Immature natural killer cell (primary cell): ENCODE data around the gene GFOD2. TPM values are rescaled to one million over a fixed set of nuclear protein-coding genes. Genes with fewer than 3 reads are reported as not detected.

Experiments
- DNase-seq, 3 donors: peaks; one replicate each; pipeline ENCODE4 v3.0.0; 2022; ENCODE audit warnings: mixed read lengths in 1 of 3
- H3K27ac Mint-ChIP-seq, 6 donors: one replicate each; pipeline ENCODE4 v1.8.0; 2020; ENCODE audit warnings: mixed read lengths in 6 of 6, mild to moderate bottlenecking in 5 of 6, inconsistent platforms in 4 of 6, moderate library complexity in 3 of 6
- H3K27me3 Mint-ChIP-seq, 3 donors: one replicate each; pipeline ENCODE4 v1.8.0; 2020 to 2021; ENCODE audit warnings: low read depth in 3 of 3, mild to moderate bottlenecking in 3 of 3, mixed read lengths in 3 of 3, moderate library complexity in 3 of 3, inconsistent platforms in 1 of 3
- H3K36me3 Mint-ChIP-seq, 3 donors: one replicate each; pipeline ENCODE4 v1.8.0; 2020; ENCODE audit warnings: mixed read lengths in 3 of 3, inconsistent platforms in 2 of 3, mild to moderate bottlenecking in 2 of 3
- H3K4me1 Mint-ChIP-seq, 2 donors: one replicate each; pipeline ENCODE4 v1.8.0; 2020; ENCODE audit warnings: inconsistent platforms in 2 of 2, mild to moderate bottlenecking in 2 of 2, mixed read lengths in 2 of 2, moderate library complexity in 1 of 2
- H3K4me3 Mint-ChIP-seq, 5 donors: one replicate each; pipeline ENCODE4 v1.8.0; 2020; ENCODE audit warnings: mild to moderate bottlenecking in 5 of 5, mixed read lengths in 5 of 5, inconsistent platforms in 3 of 5, moderate library complexity in 3 of 5
- H3K9me3 Mint-ChIP-seq, 6 donors: one replicate each; pipeline ENCODE4 v1.8.0; 2020; ENCODE audit warnings: mild to moderate bottlenecking in 6 of 6, mixed read lengths in 6 of 6, inconsistent platforms in 4 of 6, moderate library complexity in 3 of 6
- polyA plus RNA-seq, 3 donors: library from polyadenylated mRNA; unstranded; fragments of 300-500 nt; fragmentation: Illumina TruSeq; gene quantifications; one replicate each; pipeline ENCODE4 v1.2.3, GENCODE V29; 2021

The GFOD2 gene
- polyA plus RNA-seq, 3 donors from 2014 or later, result 6.2 to 9.7 (median 7.4) TPM

DNA sequence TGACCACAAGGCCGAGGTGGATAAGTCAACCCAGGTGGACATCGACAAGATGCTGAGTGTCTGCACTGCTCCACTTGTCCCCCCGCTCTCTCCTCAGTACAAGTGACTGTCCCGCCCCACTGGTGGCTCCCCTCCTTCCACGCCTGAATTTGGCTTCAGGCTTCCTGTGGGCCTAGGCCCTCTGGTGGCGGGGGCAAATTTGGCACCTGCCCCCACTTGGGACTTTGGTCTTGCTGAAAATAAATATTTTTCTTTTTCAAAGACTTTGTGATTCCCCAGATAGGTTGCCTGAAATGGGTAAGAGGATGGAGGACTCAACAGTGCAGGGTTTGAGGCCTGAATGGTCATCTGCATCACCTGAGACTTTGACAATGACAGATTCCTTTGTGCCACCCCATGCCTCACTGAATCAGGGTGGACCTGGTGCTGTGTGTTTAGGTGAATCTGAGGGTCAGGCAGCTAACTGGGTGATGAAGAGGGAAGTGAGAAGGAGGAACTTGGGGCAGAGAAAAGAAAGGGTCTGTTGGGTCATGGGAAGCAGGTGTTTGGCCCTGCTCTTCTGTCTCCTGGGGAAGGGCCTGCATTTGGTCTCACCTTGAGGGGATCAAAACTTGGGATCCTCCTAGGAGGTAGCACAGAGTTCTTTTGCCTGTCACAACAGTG, 50.5 kb downstream of the GFOD2 start:
- peak overlapping the region in 2 of 6 donors; percentile 65 to 72 for H3K27ac Mint-ChIP-seq
- DNase-seq, result no peak
- H3K27me3 Mint-ChIP-seq, result peaks cover 0 to 2% (median 0%) of the 10 kb centered on the region in 3 donors
- H3K9me3 Mint-ChIP-seq, result no peaks in the 10 kb centered on the region
- peaks cover 0 to 3% (median 0%) of the 10 kb centered on the region in 3 donors for H3K36me3 Mint-ChIP-seq
- H3K4me3 Mint-ChIP-seq, result peak overlapping the region in 2 of 5 donors; percentile 0 to 55
- H3K4me1 Mint-ChIP-seq, result peaks cover 10 to 11% of the 10 kb centered on the region in 2 donors

DNA sequence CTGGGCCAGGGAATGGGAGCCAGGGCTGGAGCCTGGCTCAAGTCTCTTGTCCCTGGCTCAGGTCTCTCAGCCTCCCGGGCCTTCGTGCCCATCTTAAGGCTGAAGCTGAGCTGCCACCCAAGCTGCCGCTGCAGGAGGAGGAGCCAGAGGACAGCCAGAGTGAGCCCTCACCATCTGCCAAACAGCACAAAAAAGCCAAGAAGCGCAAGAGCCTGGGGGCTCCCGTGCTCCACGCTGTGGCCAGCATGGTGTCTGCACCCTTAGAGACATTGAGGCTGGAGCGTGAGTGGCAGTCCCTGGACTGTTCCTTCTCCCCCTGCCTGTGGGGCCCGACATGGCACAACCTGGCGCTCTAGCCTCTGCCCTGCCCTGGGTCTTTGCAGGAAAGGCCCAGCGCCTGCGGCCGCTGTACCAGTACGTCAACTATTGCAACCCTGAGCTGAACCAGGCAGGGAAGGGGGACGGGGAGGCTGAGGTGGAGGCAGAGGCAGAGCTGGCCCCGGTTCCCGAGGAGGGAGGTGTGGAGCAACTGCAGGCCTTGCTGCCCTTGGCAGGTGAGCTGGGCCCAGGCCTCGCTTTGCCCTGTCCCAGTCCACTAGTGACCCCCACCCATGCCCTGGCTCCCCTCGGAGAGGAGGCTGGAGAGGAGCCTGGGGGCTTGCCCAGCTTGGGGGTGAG, 51.2 kb downstream of the GFOD2 start:
- DNase-seq, result peak; percentile 78 to 79 (median 79)
- Mint-ChIP-seq H3K4me1 (peaks cover 10 to 11% of the 10 kb centered on the region in 2 donors), H3K27ac (peak overlapping the region in 3 of 6 donors; percentile 60 to 76 (median 64))

DNA sequence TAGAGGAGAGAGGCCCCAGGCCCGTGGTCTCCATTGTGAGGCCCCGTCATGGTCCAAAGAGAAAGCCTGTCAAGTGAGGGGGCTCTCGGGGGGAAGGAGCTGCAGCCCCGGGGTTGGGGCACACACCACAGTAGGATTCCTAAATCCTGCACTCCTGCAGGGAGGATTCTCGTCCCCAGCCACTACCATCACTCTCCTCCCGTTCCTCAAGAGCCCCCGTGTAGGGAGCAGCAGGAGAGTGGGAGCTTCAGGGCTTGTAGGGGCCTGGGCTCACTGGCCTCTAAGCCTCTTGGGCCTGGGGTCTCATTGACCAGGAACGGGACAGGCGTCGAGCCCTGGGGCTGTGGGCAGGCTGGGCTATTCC, 51.7 kb downstream of the GFOD2 start:
- H3K4me1 Mint-ChIP-seq, result peaks cover 10 to 11% of the 10 kb centered on the region in 2 donors
- DNase-seq, result no peak
- peaks cover 0 to 2% (median 0%) of the 10 kb centered on the region in 3 donors for H3K27me3 Mint-ChIP-seq
- peak overlapping the region; percentile 76 to 87 (median 78) for H3K4me3 Mint-ChIP-seq
- H3K9me3 Mint-ChIP-seq, result no peaks in the 10 kb centered on the region
- peaks cover 0 to 3% (median 0%) of the 10 kb centered on the region in 3 donors for H3K36me3 Mint-ChIP-seq
- H3K27ac Mint-ChIP-seq, result peak overlapping the region in 2 of 6 donors; percentile 53 to 76

More for the DNA sequence above, 51.2 kb downstream of the GFOD2 start:
- Mint-ChIP-seq H3K9me3 (no peaks in the 10 kb centered on the region), H3K4me3 (peak overlapping the region; percentile 2 to 87 (median 51)), H3K27me3 (peaks cover 0 to 2% (median 0%) of the 10 kb centered on the region in 3 donors), H3K36me3 (peaks cover 0 to 3% (median 0%) of the 10 kb centered on the region in 3 donors)

DNA sequence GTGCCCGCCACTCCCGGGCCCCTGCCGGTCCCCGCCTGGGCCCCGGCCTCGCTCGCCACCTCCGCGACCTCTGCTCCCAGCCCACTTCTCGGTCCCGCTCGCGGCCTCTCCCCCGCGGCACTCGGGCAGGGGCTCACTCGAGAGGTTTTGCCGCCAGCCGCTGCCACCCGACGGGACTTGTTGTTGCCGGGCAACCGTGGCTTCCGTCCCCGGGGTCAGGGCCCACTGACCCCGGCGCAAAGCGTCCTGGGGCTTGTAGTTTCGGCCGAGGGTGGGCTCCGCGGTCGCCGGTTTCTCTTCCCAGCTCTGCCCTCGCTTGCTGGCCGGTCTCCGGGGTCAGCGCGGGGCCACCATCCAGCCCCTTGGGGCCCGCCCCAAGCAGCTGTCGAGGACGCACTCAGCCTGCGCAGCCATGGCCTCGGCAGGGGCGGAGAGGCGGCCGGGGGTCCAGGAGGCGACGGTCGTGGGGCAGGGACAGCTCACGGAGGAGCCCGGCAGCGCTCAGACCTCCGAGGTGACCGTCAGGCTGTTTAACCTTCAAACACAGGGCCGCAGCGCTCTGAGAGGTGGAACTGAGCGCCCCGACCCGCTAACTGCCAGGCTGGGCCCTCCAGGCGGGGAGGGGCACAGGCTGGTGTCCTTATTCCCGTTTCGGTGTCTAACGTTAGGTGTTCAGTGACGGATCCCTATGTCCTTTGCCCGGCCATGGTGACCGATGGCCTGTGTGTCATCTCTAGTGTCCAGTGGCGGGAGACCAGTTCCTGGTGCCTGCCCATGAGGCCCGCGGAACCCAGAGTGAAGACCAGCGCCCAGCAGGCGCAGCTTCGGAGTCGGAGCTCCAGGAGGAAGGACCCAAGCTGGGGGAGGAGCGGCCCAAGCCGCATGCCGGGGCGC, 52.3 kb downstream of the GFOD2 start, which contains the start of the genes C16orf86 and ENKD1:
Gene C16orf86 (plus strand): TSS at position 256 of the 894 bp plus-strand sequence. CDS start 157 bp downstream, at position 413.
Gene ENKD1 (minus strand): TSS at position 192 of the 894 bp plus-strand sequence. CDS start 308 bp downstream, outside the sequence.
- Mint-ChIP-seq H3K36me3 (peaks cover 0 to 3% (median 0%) of the 10 kb centered on the region in 3 donors), H3K27me3 (peaks cover 0 to 2% (median 0%) of the 10 kb centered on the region in 3 donors), H3K27ac (peak within 1 kb of the TSS in 5 of 6 donors; percentile 49 to 81 (median 61)), H3K4me1 (peaks cover 10 to 11% of the 10 kb centered on the region in 2 donors), H3K4me3 (peak within 1 kb of the TSS; percentile 76 to 87 (median 78)), H3K9me3 (no peaks in the 10 kb centered on the region)
- peak; percentile 78 to 82 (median 80) for DNase-seq

DNA sequence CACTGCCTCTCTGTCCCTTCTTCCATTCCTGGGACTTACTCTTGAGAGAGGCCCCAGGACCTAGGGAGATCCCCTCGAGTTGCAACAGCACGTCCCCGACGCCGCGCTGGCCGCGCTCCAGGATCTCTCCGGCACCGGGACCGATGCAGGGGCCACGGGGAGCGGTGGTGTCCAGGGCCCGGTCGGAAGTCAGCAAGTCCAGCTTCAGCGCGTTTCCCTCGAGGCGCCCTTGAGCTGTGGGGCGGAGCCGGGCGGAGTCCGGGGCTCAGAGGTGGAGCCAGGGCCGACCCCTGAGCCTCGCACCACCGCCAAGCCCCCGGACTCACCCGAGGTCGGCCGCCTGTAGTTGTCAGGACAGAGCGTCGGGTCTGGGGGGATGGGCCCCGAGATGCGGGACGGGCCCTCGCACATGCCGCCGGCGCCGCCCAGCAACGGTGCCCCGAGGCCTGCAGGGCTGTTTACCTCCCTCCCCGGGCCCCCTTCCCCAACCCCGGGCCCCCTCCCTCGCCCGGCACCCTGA, 53.0 kb downstream of the GFOD2 start:
- Mint-ChIP-seq H3K27me3 (peaks cover under 1 to 4% (median 2%) of the 10 kb centered on the region in 3 donors), H3K36me3 (peaks cover 0 to 3% (median 0%) of the 10 kb centered on the region in 3 donors), H3K9me3 (no peaks in the 10 kb centered on the region), H3K4me1 (peaks cover 10 to 15% of the 10 kb centered on the region in 2 donors), H3K27ac (peak overlapping the region in 1 of 6 donors; percentile 61), H3K4me3 (peak overlapping the region; percentile 44 to 68 (median 63))
- no peak for DNase-seq

DNA sequence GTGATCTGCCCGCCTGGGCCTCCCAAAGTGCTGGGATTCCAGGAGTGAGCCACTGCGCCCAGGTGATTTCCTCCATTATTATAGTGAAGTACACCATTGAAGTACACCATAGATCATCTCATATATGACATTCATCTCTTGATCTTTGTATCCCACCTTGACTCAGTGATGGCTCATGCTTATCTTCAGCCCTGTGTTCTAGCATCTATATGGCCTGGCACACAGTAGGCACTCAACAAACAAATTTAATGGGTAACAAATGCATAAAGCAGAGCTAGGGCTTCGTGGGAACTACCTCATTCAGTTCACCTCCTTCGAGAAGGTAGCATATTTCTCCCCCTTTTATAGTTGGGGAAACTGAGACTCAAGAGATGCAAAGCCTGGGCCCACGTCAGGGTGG, 53.5 kb downstream of the GFOD2 start:
- Mint-ChIP-seq H3K9me3 (no peaks in the 10 kb centered on the region), H3K4me1 (peaks cover 10 to 16% of the 10 kb centered on the region in 2 donors), H3K36me3 (peaks cover 0 to 3% (median 0%) of the 10 kb centered on the region in 3 donors), H3K4me3 (peak overlapping the region; percentile 44 to 68 (median 63)), H3K27ac (peak overlapping the region in 4 of 6 donors; percentile 21 to 71 (median 46)), H3K27me3 (peaks cover 3 to 6% (median 3%) of the 10 kb centered on the region in 3 donors)
- no peak for DNase-seq

DNA sequence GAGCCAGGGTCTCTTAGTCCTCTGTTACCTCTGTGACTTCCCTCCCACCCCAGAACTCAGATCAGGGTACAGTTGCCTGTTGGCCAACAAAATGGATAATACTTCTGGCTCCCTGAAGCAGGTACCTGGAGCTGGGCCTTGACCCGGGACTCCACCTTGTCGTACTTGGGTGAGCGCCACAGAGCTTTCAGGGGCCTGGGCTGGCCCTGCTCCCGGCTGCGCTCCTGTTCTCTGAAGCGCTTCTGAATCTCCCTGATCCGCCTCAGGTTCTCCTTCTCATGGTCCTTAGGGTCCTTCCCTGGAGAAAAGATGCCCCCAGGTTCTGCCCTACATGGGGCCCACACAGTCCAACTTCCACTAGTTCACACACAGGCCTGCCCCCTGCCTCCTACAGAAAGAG, 54.2 kb downstream of the GFOD2 start:
- H3K9me3 Mint-ChIP-seq, result no peaks in the 10 kb centered on the region
- H3K27me3 Mint-ChIP-seq, result peaks cover 6 to 11% (median 7%) of the 10 kb centered on the region in 3 donors
- H3K27ac Mint-ChIP-seq, result peak overlapping the region in 5 of 6 donors; percentile 37 to 79 (median 61)
- no peak for DNase-seq
- H3K36me3 Mint-ChIP-seq, result peaks cover 0 to 3% (median 0%) of the 10 kb centered on the region in 3 donors
- H3K4me3 Mint-ChIP-seq, result peak overlapping the region in 3 of 5 donors; percentile 37 to 56 (median 51)
- peaks cover 10 to 16% of the 10 kb centered on the region in 2 donors for H3K4me1 Mint-ChIP-seq

DNA sequence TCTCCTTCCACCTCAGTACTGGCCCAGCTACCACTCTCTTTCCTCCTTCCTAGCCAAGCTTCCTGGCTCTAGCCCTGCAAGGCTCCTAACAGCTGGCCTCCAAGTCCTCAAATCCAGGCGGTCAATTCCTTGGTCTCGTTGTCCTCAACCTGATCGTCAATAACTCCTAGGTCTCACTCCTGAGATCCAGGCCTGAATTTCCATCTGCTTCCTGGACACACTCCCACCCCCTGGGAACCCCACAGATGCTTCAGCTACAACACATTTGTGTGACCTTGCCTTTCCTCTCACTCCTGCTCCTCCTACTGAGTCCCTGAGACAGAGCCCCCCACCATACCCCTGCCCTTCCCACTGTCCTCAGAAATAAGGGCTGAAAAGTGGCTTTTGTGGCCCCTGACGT, 54.9 kb downstream of the GFOD2 start:
- Mint-ChIP-seq H3K4me1 (peaks cover 12 to 20% of the 10 kb centered on the region in 2 donors), H3K9me3 (no peaks in the 10 kb centered on the region), H3K27ac (peak overlapping the region in 5 of 6 donors; percentile 2 to 67 (median 27)), H3K4me3 (peak overlapping the region in 1 of 5 donors; percentile 68), H3K36me3 (peaks cover 0 to 3% (median 0%) of the 10 kb centered on the region in 3 donors), H3K27me3 (peaks cover 6 to 11% (median 7%) of the 10 kb centered on the region in 3 donors)
- no peak for DNase-seq

DNA sequence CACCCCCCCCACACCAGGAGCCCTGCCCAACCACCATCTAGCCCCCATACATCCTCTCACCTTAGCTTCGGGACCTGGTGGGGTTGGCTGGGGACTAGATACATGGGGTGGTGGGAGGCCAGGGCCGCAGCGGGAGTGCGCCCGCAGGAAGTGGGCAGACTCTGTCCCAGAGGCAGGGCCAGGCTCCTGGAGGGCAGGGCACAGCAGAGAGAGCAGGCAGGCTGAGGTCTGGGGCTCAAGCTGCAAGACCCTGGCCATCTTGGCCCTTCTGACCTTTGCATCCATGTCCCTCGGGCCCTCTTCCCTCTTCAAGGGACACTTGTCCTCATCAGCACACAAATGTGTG, 55.3 kb downstream of the GFOD2 start:
- peak overlapping the region in 5 of 6 donors; percentile 2 to 67 (median 27) for H3K27ac Mint-ChIP-seq
- H3K4me3 Mint-ChIP-seq, result peak overlapping the region in 1 of 5 donors; percentile 68
- H3K36me3 Mint-ChIP-seq, result peaks cover 0 to 3% (median 0%) of the 10 kb centered on the region in 3 donors
- H3K4me1 Mint-ChIP-seq, result peaks cover 16 to 24% of the 10 kb centered on the region in 2 donors
- no peak for DNase-seq
- no peaks in the 10 kb centered on the region for H3K9me3 Mint-ChIP-seq
- peaks cover 6 to 11% (median 9%) of the 10 kb centered on the region in 3 donors for H3K27me3 Mint-ChIP-seq

DNA sequence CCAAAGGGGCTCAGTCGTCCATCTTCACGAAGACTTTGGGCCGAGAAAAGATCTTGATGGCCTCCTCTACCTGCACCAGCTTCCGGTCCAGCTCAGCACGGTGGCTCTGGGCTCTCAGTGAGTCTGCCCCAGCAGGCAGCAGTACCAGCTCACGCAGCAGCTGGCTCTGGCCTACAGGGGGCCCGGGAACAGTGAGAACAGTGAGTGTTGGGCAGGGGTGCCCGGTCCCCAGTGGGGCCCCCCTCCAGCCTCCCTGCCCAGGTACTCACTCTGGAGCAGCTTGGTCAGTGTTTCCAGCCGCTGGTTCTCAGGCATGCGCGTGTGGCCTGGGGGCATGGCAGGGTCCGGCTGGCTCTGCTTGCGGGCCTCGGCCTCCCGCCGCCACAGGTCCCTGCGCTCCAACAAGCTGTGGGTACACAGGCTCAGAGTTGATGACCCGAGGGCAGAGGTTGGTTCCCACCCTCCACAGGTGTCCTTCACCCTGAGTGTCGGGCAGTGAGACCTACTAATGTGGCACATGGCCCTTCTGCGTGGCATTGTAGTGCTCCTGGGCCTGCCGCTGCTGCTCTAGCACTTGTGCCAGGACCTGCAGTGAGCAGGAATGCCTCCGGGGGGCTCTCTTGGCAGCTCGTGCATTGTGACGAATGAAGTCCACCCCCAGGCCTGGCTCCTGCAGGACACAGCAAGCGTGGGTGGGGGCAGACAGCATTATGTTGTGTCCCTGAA, 55.8 kb downstream of the GFOD2 start:
- Mint-ChIP-seq H3K27ac (peak overlapping the region in 2 of 6 donors; percentile 24 to 28), H3K27me3 (peaks cover 6 to 12% (median 11%) of the 10 kb centered on the region in 3 donors), H3K4me3 (no peak overlapping the region), H3K9me3 (no peaks in the 10 kb centered on the region), H3K36me3 (peaks cover 0 to 3% (median 0%) of the 10 kb centered on the region in 3 donors), H3K4me1 (peaks cover 19 to 29% of the 10 kb centered on the region in 2 donors)
- no peak for DNase-seq

DNA sequence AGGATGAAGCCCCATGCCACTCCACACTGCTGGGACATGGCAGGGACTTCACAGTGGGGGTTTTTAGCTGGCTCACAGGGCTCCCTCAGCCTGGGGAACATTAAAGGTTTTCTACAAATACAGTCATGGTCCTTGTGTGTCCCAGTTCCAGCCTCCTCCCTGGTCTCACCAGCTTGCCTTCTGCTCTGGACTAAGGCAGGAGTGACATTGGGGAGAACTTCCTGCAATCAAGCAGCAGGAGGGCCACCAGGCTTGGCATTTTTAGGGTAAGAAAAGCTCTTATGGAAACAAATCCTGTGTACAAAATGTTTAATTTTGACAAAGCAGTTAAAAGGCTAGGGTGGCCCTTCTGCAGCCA, 56.5 kb downstream of the GFOD2 start:
- H3K4me3 Mint-ChIP-seq, result no peak overlapping the region
- peaks cover 16 to 27% of the 10 kb centered on the region in 2 donors for H3K4me1 Mint-ChIP-seq
- peak overlapping the region in 2 of 6 donors; percentile 24 to 55 for H3K27ac Mint-ChIP-seq
- DNase-seq, result no peak
- H3K27me3 Mint-ChIP-seq, result peaks cover 6 to 12% (median 11%) of the 10 kb centered on the region in 3 donors
- H3K9me3 Mint-ChIP-seq, result no peaks in the 10 kb centered on the region
- peaks cover 0 to 3% (median 0%) of the 10 kb centered on the region in 3 donors for H3K36me3 Mint-ChIP-seq
